K562 (cell line): ENCODE data around the gene NXF1. TPM values are rescaled to one million over a fixed set of nuclear protein-coding genes. Genes with fewer than 3 reads are reported as not detected.

Experiments
- CHD2 ChIP-seq: IDR thresholded peaks from 2 replicates; pipeline ENCODE4 v1.6.1; 2011; ENCODE audit warnings: low read depth, low read length
- CREM ChIP-seq: IDR thresholded peaks from 2 replicates; pipeline ENCODE4 v1.6.1; 2014; ENCODE audit warnings: antibody characterized with exemption, low read depth
- EP400 ChIP-seq: fragments of 450-650 bp; IDR thresholded peaks from 2 replicates; pipeline ENCODE4 v1.6.1; 2017; ENCODE audit warnings: antibody characterized with exemption, mild to moderate bottlenecking, moderate library complexity
- FOS ChIP-seq: IDR thresholded peaks from 3 replicates; pipeline ENCODE4 v1.6.1; 2011; ENCODE audit not compliant: insufficient read length; ENCODE audit errors: extremely low read depth
- HNRNPLL ChIP-seq: fragments of 200-400 bp; formaldehyde crosslinking; IDR thresholded peaks from 2 replicates; pipeline ENCODE4 v1.6.1; 2017; ENCODE audit warnings: low read length, low read depth, mild to moderate bottlenecking; ENCODE audit not compliant: poor library complexity, severe bottlenecking
- JUND ChIP-seq, 2 experiments: IDR thresholded peaks; 2 replicates in 1 of 2; 3 replicates in 1 of 2; pipeline ENCODE4 v1.6.1; 2011; ENCODE audit warnings: borderline replicate concordance in 2 of 2, low read depth in 2 of 2, low read length in 2 of 2, improper control_type of control experiment in 1 of 2, missing biosample characterization in 1 of 2, missing genetic modification characterization in 1 of 2, missing genetic modification reagents in 1 of 2
- KDM5B ChIP-seq: fragments of 200-600 bp; sonication (generic); IDR thresholded peaks from 2 replicates; pipeline ENCODE4 v1.6.1; 2012; ENCODE audit warnings: low read depth, mild to moderate bottlenecking, moderate library complexity, low read length, control low read depth, inconsistent platforms; ENCODE audit not compliant: insufficient replicate concordance
- MAFG ChIP-seq: fragments of 450-650 bp; conservative IDR thresholded peaks from 2 replicates; pipeline ENCODE4 v1.6.1; 2016; ENCODE audit warnings: missing genetic modification characterization, missing compliant biosample characterization
- MTA2 ChIP-seq: fragments of 450-650 bp; IDR thresholded peaks from 2 replicates; pipeline ENCODE4 v1.6.1; 2016; ENCODE audit warnings: low read depth
- NFRKB ChIP-seq: fragments of 450-650 bp; IDR thresholded peaks from 2 replicates; pipeline ENCODE4 v1.6.1; 2016; ENCODE audit warnings: low read depth
- POLR2H ChIP-seq: IDR thresholded peaks from 2 replicates; pipeline ENCODE4 v1.6.1; 2016; ENCODE audit warnings: missing genetic modification characterization, low read depth, mild to moderate bottlenecking, control low read depth, missing compliant biosample characterization, moderate library complexity
- SIN3A ChIP-seq, 2 experiments: fragments of 150-350 bp in 1 of 2; IDR thresholded peaks; 2 replicates each; pipeline ENCODE4 v1.6.1; 2011 to 2016; ENCODE audit warnings: borderline replicate concordance in 2 of 2, low read depth in 2 of 2, low read length in 2 of 2, mild to moderate bottlenecking in 2 of 2, moderate library complexity in 2 of 2; ENCODE audit not compliant: control insufficient read depth in 1 of 2
- SIRT6 ChIP-seq: IDR thresholded peaks from one replicate; pipeline ENCODE4 v1.6.1; 2012; ENCODE audit warnings: low read depth, mild to moderate bottlenecking, control low read depth, inconsistent platforms, low read length, moderate library complexity
- SP1 ChIP-seq: sonication (generic); formaldehyde crosslinking; IDR thresholded peaks from 2 replicates; pipeline ENCODE4 v1.8.1; 2022; ENCODE audit warnings: mild to moderate bottlenecking, missing genetic modification reagents
- SUPT5H ChIP-seq: fragments of 450-650 bp; IDR thresholded peaks from 2 replicates; pipeline ENCODE4 v1.6.1; 2016
- TBL1XR1 ChIP-seq, 2 experiments: IDR thresholded peaks; 2 replicates each; pipeline ENCODE4 v1.6.1; 2012; ENCODE audit warnings: improper control_type of control experiment in 2 of 2, low read length in 2 of 2, mild to moderate bottlenecking in 1 of 2
- TFE3 ChIP-seq: fragments of 450-650 bp; formaldehyde crosslinking; IDR thresholded peaks from 2 replicates; pipeline ENCODE4 v1.4.0; 2020; ENCODE audit warnings: mild to moderate bottlenecking, mixed read lengths
- ZBTB7A ChIP-seq: IDR thresholded peaks from 2 replicates; pipeline ENCODE4 v1.6.1; 2011; ENCODE audit warnings: low read depth, mild to moderate bottlenecking, low read length, moderate library complexity, borderline replicate concordance; ENCODE audit not compliant: control insufficient read depth
- ZNF263 ChIP-seq: sonication (generic); formaldehyde crosslinking; IDR thresholded peaks from 2 replicates; pipeline ENCODE4 v1.8.0; 2022; ENCODE audit warnings: mild to moderate bottlenecking, missing genetic modification reagents, borderline replicate concordance
- polyA plus RNA-seq, 8 experiments: library from polyadenylated mRNA; depleted of rRNA in 4 of 8; stranded (reverse) in 5 of 8; unstranded in 3 of 8; fragments of >200 nt; fragmentation: Nextera tagmentation in 2 of 8; fragmentation: Illumina TruSeq in 1 of 8; extraction: Ambion mirVana in 2 of 8; extraction: Trizol in 1 of 8; gene quantifications; 2 replicates each; pipeline versions ENCODE4 v1.2.1 to v1.2.3, GENCODE V29; 2011 to 2014; ENCODE audit warnings: inconsistent platforms in 1 of 8, missing spikeins in 1 of 8
- total RNA-seq, 7 experiments: library from RNA; depleted of rRNA in 6 of 7; stranded (reverse); fragments of >200 nt in 6 of 7; fragmentation: Illumina TruSeq in 2 of 7; extraction: Trizol in 2 of 7; gene quantifications; 2 replicates each; pipeline versions ENCODE4 v1.2.1 to v1.2.3, GENCODE V29; 2011 to 2021; ENCODE audit warnings: low replicate concordance in 1 of 7
- TF ChIP-seq, protein P1 (sequence below): sonication (generic); formaldehyde crosslinking; IDR thresholded peaks from 2 replicates; pipeline ENCODE4 v1.8.0; 2023; ENCODE audit warnings: missing genetic modification reagents, mild to moderate bottlenecking, borderline replicate concordance

Gene NXF1
- total and polyA plus RNA-seq, 9 of the 15 experiments (the other 6 are each of a cell fraction or from before 2014, with no cell fraction given): 18.1 to 98.3 (median 35.8) TPM

GRCh38 chr11:62831520-62832335, 26.5 kb upstream of the NXF1 start, which contains the start of gene STX5 (continued):
- TF ChIP-seq POLR2H (peak; percentile 87), MTA2 (no peak), NFRKB (0 out of 2 replicates have a peak, but pooled peaks have one; percentile 16), TFE3 (CRISPR knock-in tag) (no peak), KDM5B (peak; percentile 56), HNRNPLL (peak; percentile 0), CHD2 (peak; percentile 85), ZNF263 (CRISPR knock-in tag) (peak; percentile 54; the same call in 1 of the 2 replicates), SUPT5H (peak; percentile 96), SIRT6 (no peak), JUND (IDR thresholded peaks at IDR 0.05; ENCODE audit: borderline replicate concordance, low read depth, low read length) (peak; percentile 71), JUND (tag; IDR thresholded peaks at IDR 0.05; ENCODE audit: borderline replicate concordance, low read depth, low read length) (peak; percentile 12; the same call in 1 of the 3 replicates), ZBTB7A (peak; percentile 23; the same call in 1 of the 2 replicates), SIN3A (IDR thresholded peaks at IDR 0.05; ENCODE audit: borderline replicate concordance in 2 of 2, control insufficient read depth in 1 of 2, low read depth in 2 of 2, low read length in 2 of 2) (peak; percentile 6 to 76; a peak in 1 of 4 replicates), TBL1XR1 (IDR thresholded peaks at IDR 0.05; ENCODE audit: low read length in 2 of 2) (0 out of 4 replicates have a peak, but pooled peaks have one; percentile 4 to 11), MAFG (tag) (no peak), CREM (peak; percentile 95), EP400 (peak; percentile 99), FOS (peak; percentile 95), SP1 (CRISPR knock-in tag) (peak; percentile 96)
- TF ChIP-seq, protein P1, sequence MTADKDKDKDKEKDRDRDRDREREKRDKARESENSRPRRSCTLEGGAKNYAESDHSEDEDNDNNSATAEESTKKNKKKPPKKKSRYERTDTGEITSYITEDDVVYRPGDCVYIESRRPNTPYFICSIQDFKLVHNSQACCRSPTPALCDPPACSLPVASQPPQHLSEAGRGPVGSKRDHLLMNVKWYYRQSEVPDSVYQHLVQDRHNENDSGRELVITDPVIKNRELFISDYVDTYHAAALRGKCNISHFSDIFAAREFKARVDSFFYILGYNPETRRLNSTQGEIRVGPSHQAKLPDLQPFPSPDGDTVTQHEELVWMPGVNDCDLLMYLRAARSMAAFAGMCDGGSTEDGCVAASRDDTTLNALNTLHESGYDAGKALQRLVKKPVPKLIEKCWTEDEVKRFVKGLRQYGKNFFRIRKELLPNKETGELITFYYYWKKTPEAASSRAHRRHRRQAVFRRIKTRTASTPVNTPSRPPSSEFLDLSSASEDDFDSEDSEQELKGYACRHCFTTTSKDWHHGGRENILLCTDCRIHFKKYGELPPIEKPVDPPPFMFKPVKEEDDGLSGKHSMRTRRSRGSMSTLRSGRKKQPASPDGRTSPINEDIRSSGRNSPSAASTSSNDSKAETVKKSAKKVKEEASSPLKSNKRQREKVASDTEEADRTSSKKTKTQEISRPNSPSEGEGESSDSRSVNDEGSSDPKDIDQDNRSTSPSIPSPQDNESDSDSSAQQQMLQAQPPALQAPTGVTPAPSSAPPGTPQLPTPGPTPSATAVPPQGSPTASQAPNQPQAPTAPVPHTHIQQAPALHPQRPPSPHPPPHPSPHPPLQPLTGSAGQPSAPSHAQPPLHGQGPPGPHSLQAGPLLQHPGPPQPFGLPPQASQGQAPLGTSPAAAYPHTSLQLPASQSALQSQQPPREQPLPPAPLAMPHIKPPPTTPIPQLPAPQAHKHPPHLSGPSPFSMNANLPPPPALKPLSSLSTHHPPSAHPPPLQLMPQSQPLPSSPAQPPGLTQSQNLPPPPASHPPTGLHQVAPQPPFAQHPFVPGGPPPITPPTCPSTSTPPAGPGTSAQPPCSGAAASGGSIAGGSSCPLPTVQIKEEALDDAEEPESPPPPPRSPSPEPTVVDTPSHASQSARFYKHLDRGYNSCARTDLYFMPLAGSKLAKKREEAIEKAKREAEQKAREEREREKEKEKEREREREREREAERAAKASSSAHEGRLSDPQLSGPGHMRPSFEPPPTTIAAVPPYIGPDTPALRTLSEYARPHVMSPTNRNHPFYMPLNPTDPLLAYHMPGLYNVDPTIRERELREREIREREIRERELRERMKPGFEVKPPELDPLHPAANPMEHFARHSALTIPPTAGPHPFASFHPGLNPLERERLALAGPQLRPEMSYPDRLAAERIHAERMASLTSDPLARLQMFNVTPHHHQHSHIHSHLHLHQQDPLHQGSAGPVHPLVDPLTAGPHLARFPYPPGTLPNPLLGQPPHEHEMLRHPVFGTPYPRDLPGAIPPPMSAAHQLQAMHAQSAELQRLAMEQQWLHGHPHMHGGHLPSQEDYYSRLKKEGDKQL (CRISPR knock-in tag): no peak
